GM23248 (cell line): ENCODE measurements around the gene NAPEPLD. TPM values are rescaled to one million over a fixed set of nuclear protein-coding genes. Genes with fewer than 3 reads are reported as not detected.
"Not testable (repeated sequence)": the region's sequence is repeated elsewhere in the genome, so short reads cannot be mapped to it uniquely, and the experiment has no call there.

Source experiments
- DNase-seq: peaks from one replicate; pipeline ENCODE4 v3.0.0-alpha.2; 2015
- H2AFZ ChIP-seq: fragments of 200-600 bp; sonication (generic); 2 replicates; pipeline ENCODE4 v1.6.1; 2016; ENCODE audit warnings: antibody characterized with exemption
- H3F3A ChIP-seq: fragments of 200-600 bp; sonication (generic); 2 replicates; pipeline ENCODE4 v1.6.1; 2016; ENCODE audit warnings: mild to moderate bottlenecking, antibody characterized with exemption, mixed run types; ENCODE audit not compliant: insufficient read depth
- H3K27ac ChIP-seq: fragments of 200-600 bp; sonication (generic); 2 replicates; pipeline ENCODE4 v1.5.1; 2016; ENCODE audit warnings: mild to moderate bottlenecking
- H3K27me3 ChIP-seq: fragments of 200-600 bp; sonication (generic); replicated peaks from 2 replicates; pipeline ENCODE4 v1.6.1; 2016; ENCODE audit warnings: mild to moderate bottlenecking; ENCODE audit not compliant: insufficient read depth
- H3K36me3 ChIP-seq: fragments of 200-600 bp; sonication (generic); 2 replicates; pipeline ENCODE4 v1.6.1; 2016; ENCODE audit warnings: low read depth, mild to moderate bottlenecking
- H3K4me1 ChIP-seq: fragments of 200-600 bp; sonication (generic); 2 replicates; pipeline ENCODE4 v1.6.1; 2016; ENCODE audit warnings: mild to moderate bottlenecking; ENCODE audit not compliant: insufficient read depth
- H3K4me2 ChIP-seq: fragments of 200-600 bp; sonication (generic); one replicate; pipeline ENCODE4 v1.6.1; 2016; ENCODE audit warnings: mild to moderate bottlenecking; ENCODE audit not compliant: unreplicated experiment
- H3K4me3 ChIP-seq: fragments of 200-600 bp; sonication (generic); 2 replicates; pipeline ENCODE4 v1.5.1; 2016; ENCODE audit warnings: mild to moderate bottlenecking
- H3K79me2 ChIP-seq: fragments of 200-600 bp; sonication (generic); 2 replicates; pipeline ENCODE4 v1.6.1; 2016; ENCODE audit warnings: mild to moderate bottlenecking; ENCODE audit not compliant: insufficient read depth
- H3K9ac ChIP-seq: fragments of 200-600 bp; sonication (generic); 2 replicates; pipeline ENCODE4 v1.6.1; 2016; ENCODE audit warnings: mild to moderate bottlenecking
- H3K9me2 ChIP-seq: fragments of 200-600 bp; sonication (generic); 2 replicates; pipeline ENCODE4 v1.6.1; 2016; ENCODE audit warnings: mixed run types, mild to moderate bottlenecking, moderate library complexity; ENCODE audit not compliant: insufficient read depth
- H3K9me3 ChIP-seq: fragments of 200-600 bp; sonication (generic); one replicate; pipeline ENCODE4 v1.6.1; 2017; ENCODE audit warnings: low read depth
- H4K20me1 ChIP-seq: fragments of 200-600 bp; sonication (generic); 2 replicates; pipeline ENCODE4 v1.6.0; 2016; ENCODE audit not compliant: insufficient read depth
- EZH2 ChIP-seq: fragments of 200-600 bp; sonication (generic); IDR thresholded peaks from 2 replicates; pipeline ENCODE4 v1.6.1; 2018; ENCODE audit warnings: antibody characterized with exemption, mild to moderate bottlenecking; ENCODE audit not compliant: insufficient read depth, poor library complexity, severe bottlenecking
- EZH2phosphoT487 ChIP-seq: fragments of 200-600 bp; sonication (generic); IDR thresholded peaks from 2 replicates; pipeline ENCODE4 v1.6.1; 2018; ENCODE audit warnings: antibody characterized with exemption, moderate library complexity, mild to moderate bottlenecking, low read depth; ENCODE audit not compliant: insufficient read depth
- WGBS, 2 experiments: methylation state at CpG; one replicate each; pipeline ENCODE4 v1.1.6; 2015 to 2017; ENCODE audit warnings: low lambda C conversion rate in 2 of 2, low coverage in 1 of 2; ENCODE audit errors: missing lambda C conversion rate in 2 of 2; 5-methylcytosine and 5-hydroxymethylcytosine counted together
- in situ Hi-C: fragments of 300-500 bp; cut with MboI; formaldehyde crosslinking; loops from 2 replicates; pipeline ENCODE4 v1.15.0; 2020
- polyA plus RNA-seq: library from polyadenylated mRNA; unstranded; fragments of >200 nt; fragmentation: Nextera tagmentation; extraction: Ambion mirVana; gene quantifications from 2 replicates; pipeline ENCODE4 v1.2.1, GENCODE V29; 2016
- total RNA-seq: library from RNA; depleted of rRNA; stranded (reverse); fragments of >200 nt; shearing (Covaris generic); gene quantifications from 2 replicates; pipeline ENCODE4 v1.2.3, GENCODE V29; 2014

Gene NAPEPLD
- total and polyA plus RNA-seq, 2 experiments from 2014 or later, result 4.4 to 10.8 TPM

- WGBS, 2 experiments, result 98 to 99% methylated on average over 2 of the region's 2 CpGs
- Histone ChIP-seq H3K9me2 (no peaks in the 10 kb centered on the region), H3K79me2 (no peaks in the 10 kb centered on the region), H2AFZ (no peak overlapping the region), H3K4me2 (no peak overlapping the region), H3K27me3 (no peaks in the 10 kb centered on the region), H4K20me1 (no peaks in the 10 kb centered on the region), H3F3A (no peaks in the 10 kb centered on the region), H3K9me3 (no peaks in the 10 kb centered on the region), H3K36me3 (peaks cover 25% of the 10 kb centered on the region), H3K27ac (no peak overlapping the region), H3K4me3 (no peak overlapping the region), H3K9ac (no peak overlapping the region), H3K4me1 (no peaks in the 10 kb centered on the region)
- no peak for DNase-seq
- TF ChIP-seq EZH2phosphoT487, result no peak
- TF ChIP-seq EZH2, result no peak
- in situ Hi-C loops, result no loop called here
Observed at GRCh38 chr7:103097041-103097440, 51.9 kb downstream of the NAPEPLD start.

GRCh38 chr7:103095558-103095957 is 53.3 kb downstream of the NAPEPLD start:
- DNase-seq, H3K9me2 ChIP-seq, H3K9ac ChIP-seq, H2AFZ ChIP-seq, in situ Hi-C loops, H4K20me1 ChIP-seq, H3K79me2 ChIP-seq, H3F3A ChIP-seq, H3K9me3 ChIP-seq, H3K4me1 ChIP-seq, H3K4me2 ChIP-seq, H3K4me3 ChIP-seq, H3K27me3 ChIP-seq, H3K27ac ChIP-seq: not testable (repeated sequence)
- peaks cover 23% of the 10 kb centered on the region for H3K36me3 ChIP-seq
- WGBS, 2 experiments, result 94 to 95% methylated on average over 2 of the region's 2 CpGs

- Histone ChIP-seq H3F3A (no peaks in the 10 kb centered on the region), H3K27me3 (no peaks in the 10 kb centered on the region), H3K9me3 (no peaks in the 10 kb centered on the region), H2AFZ (no peak overlapping the region), H3K27ac (no peak overlapping the region), H3K9me2 (no peaks in the 10 kb centered on the region), H3K79me2 (no peaks in the 10 kb centered on the region), H3K4me1 (no peaks in the 10 kb centered on the region), H3K4me2 (no peak overlapping the region), H4K20me1 (no peaks in the 10 kb centered on the region), H3K36me3 (peaks cover 13% of the 10 kb centered on the region; the same call in 1 of the 2 replicates), H3K9ac (no peak overlapping the region), H3K4me3 (no peak overlapping the region)
- 51 to 53% methylated on average over 3 of the region's 3 CpGs for WGBS, 2 experiments
- in situ Hi-C loops, result no loop called here
- TF ChIP-seq EZH2 (no peak), EZH2phosphoT487 (no peak)
- DNase-seq, result no peak
Observed at GRCh38 chr7:103094102-103094501, 54.8 kb downstream of the NAPEPLD start.

DNA sequence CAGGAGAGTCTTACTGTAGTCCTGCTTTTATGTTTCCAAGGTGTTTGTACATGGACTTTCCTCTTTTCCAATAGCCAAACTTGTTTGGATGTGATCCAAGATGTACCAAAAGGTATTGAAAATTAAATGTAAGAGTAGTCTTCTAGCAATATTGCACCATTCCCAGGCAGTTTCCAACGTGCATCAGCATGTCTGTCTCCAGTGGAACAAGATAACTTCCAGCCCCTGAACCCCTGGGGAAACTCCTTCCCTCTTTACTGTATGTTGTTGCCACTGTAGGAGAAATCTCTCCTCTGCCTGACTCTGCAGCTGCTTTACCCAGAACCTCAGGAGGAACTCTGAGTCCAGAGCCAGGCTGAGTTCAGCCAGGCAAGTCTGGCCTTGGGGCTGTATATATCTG is 55.5 kb downstream of the NAPEPLD start:
- Histone ChIP-seq H3K9ac (no peak overlapping the region), H3K4me3 (no peak overlapping the region), H3K9me3 (no peaks in the 10 kb centered on the region), H3K4me2 (no peak overlapping the region), H3K36me3 (peaks cover 20% of the 10 kb centered on the region; the same call in 1 of the 2 replicates), H2AFZ (no peak overlapping the region), H4K20me1 (no peaks in the 10 kb centered on the region), H3K79me2 (no peaks in the 10 kb centered on the region), H3K9me2 (no peaks in the 10 kb centered on the region), H3K4me1 (no peaks in the 10 kb centered on the region), H3K27ac (no peak overlapping the region), H3K27me3 (no peaks in the 10 kb centered on the region), H3F3A (no peaks in the 10 kb centered on the region)
- TF ChIP-seq EZH2phosphoT487 (no peak), EZH2 (no peak)
- WGBS, 2 experiments, result 43 to 52% methylated on average over 1 of the region's 1 CpG
- DNase-seq, result no peak
- in situ Hi-C loops, result no loop called here

- 74 to 100% methylated on average over 3 to 4 of the region's 4 CpGs for WGBS, 2 experiments
- in situ Hi-C loops, result not testable (repeated sequence)
Observed at GRCh38 chr7:103092321-103092720, 56.6 kb downstream of the NAPEPLD start.

More at GRCh38 chr7:103092321-103092720, 56.6 kb downstream of the NAPEPLD start:
- H3K27ac ChIP-seq, H4K20me1 ChIP-seq, H3K4me3 ChIP-seq, H3K4me2 ChIP-seq, H3K27me3 ChIP-seq, H2AFZ ChIP-seq, H3K9me3 ChIP-seq, DNase-seq, H3K9ac ChIP-seq, H3K4me1 ChIP-seq, H3K79me2 ChIP-seq, H3F3A ChIP-seq, H3K9me2 ChIP-seq: not testable (repeated sequence)
- H3K36me3 ChIP-seq, result peaks cover 25% of the 10 kb centered on the region
